ENCODE data around the gene CFAP53.
A peak's percentile ranks its signal among the peaks of the same experiment; 100 is the strongest.

The CFAP53 gene

GRCh38 chr18:50287441-50288347 lies 21.4 kb upstream of the CFAP53 start, which contains the start of gene CXXC1:
Gene CXXC1, minus strand, starts transcription at chr18:50287692. Its CDS starts 103 bp downstream, at chr18:50287589.
- peak; percentile 100 for DNase-seq

DNA sequence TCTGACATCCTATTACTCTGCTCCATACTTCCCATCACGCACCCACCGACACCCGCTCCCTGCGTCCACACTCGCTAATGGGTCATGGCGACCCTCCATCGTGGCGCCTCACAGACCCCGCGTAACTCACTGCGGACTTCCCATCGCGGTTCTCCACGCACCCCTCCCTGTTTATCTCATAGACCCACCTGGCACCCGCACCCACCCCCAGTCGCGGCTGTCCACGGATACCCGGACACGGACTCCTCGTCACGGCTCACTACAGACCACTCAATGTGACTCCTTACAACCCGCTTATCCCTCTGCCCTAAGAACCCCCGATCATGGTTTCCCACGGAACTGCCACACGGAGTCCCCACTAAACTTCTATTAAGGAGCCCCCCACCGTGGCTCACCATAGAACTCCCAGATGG lies 20.7 kb upstream of the CFAP53 start:
- no peak for DNase-seq

- peak; percentile 30 for DNase-seq
Measured at GRCh38 chr18:50286391-50287027, 20.2 kb upstream of the CFAP53 start.

DNA sequence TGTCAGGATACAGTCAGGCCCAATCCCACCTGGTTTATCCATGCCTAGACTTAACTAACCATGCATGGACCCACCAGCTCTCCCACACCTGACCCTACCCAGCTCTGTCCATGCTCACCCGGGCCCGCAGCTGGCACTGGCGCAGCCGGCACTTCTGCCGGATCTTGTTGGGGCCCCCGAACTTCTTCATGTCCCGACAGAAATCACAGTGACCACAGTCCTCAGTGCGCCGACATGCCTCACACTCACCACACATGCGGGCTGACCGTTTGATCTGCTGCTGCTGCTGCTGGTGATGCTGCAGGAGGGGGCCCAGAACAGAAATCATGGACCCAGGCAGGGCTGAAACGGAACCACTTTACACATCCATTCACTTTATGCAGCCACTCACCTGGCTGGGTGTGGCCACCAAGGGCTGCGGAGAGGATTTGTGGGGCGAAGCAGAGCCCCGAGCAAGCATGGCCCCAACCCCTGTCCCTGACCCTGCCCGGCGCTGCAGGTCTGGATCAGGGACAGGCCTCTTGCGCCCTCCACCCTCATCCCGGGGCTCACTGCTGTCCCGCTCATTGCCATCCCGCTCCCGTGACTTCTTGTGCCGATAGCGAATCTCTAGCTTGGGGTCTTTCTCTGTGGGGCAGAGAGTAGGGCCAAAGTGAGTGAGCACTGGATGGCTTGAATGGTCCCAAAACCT lies 19.5 kb upstream of the CFAP53 start:
- DNase-seq: no peak

DNA sequence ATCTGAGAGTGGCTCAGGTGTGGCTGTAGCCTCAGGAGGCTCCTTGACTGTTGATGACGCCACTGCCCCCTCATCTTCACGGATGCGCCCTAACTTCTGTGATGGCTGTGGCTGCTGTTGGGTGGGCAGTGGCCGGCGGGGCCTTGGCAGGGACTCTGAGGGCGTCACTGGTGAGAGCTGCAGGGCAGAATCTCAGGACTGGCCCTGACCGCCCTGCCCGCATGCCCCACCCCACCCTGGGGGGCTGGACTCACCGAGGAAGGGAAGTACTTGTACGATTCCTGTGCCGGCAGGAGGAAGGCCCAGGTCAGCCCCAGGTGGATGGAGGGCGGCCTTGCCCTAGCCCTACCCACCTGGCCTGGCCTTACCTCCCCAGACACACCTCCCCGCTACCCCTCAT lies 18.8 kb upstream of the CFAP53 start:
- DNase-seq: no peak

DNA sequence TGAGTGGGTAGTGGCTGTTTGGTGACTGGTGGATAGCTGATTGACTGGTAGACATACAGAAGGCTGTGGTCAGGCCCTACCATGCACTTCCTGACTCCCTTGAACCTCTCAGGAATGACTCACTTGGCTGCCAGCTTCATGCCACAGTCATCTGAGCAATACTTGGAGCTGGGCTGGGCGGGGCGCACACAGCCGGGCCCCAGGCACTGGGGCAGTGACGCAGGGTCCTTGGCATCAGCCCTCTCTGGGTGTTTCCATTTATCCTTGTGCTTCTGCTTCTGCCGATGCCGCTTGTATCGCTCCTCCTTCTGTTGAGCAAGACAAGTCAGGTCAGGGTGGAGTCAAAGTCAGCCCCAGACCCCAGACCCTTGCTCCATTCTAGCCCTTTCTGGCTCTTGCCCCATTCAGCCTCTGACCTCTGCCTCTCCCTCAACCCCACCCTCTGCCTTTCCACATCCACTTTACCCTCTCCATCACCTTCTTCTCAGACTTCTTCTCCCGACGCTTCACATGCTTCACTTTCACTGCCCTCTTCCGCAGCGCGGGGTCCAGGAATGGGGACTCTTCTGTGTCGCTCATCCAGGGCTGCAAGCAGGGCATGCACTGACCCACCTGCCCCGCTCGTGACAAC lies 18.1 kb upstream of the CFAP53 start:
- no peak for DNase-seq

- no peak for DNase-seq
Measured at GRCh38 chr18:50283469-50284209, 17.3 kb upstream of the CFAP53 start.

DNA sequence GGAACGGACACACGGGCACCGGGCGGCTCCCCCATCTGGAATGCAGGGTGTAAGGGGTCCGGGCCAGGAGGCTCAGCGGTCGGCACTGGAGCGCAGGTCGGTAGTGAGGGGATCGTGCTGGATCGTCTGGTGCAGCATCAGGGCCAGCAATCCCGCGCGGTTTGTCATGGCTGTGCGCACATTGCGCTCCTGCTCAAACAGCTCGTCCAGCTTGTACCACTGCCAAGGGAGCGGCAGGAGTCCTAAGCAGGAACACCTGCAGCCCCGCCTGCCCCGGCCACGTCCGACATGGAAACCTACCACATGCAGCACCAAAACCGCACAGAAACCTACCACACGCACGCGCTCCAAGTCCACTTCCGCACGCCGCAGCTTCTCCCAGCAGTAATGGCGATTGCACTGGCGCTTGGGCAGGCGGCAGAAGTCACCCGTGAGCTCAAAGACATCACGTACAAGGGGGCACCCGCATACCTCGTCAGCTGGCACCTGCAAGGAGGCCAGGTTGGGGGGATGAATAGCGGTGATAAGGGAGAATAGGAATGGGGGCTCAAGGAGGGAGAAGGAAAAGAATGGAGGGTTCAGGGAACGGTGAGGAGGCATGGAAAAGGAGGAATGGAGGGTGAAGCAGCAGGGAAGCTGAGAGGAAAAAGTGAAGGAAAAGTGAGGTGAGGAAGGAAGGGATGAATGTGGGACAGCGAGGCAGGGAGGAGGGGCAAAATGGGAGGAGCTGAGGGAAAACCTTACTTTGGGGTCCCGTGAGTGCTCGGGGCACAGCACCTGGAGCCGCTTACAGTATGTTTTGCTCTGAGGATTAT lies 16.4 kb upstream of the CFAP53 start:
- no peak for DNase-seq

GRCh38 chr18:50281972-50282520 lies 15.8 kb upstream of the CFAP53 start:
- no peak for DNase-seq

DNA sequence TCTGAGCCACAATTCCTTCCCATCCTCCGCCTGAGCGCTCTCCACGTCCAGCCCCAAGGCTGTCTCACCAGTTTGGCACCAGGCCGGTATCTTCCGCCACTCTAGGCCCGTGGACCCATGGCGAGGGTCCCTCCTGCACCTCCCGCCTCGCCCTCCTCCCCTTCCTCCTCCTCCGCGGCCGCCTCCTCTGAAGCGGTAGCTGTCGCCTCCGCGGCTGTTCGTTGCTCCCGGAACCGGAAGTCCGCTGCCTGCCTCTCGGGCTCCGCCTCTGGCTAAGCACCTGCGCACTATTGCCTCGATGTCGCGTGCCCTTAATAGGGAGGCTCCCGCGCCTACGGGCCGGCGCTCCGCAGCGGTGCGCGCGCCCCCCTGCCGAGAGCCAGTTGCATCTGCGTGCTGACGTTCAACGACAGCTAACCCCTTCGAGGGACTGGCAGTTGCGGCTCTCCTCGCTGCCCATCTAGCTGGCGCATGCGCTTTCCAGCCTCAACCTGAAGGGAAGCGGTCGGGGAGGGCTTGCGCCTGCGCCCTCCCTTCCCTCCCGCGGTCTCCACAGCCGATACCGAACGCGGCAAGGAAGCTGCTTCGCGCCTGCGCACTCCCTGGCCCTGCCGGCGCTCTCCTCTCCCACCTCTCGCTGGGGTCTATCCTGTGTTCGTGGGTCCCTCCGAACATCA lies 15.1 kb upstream of the CFAP53 start, which contains the start of gene MBD1:
Gene MBD1 (minus strand): TSS at position 229 of the 677 bp plus-strand sequence. CDS start 1,531 bp downstream, outside the sequence.
- peak; percentile 100 for DNase-seq

GRCh38 chr18:50280707-50281294 lies 14.5 kb upstream of the CFAP53 start:
- DNase-seq: no peak

- no peak for DNase-seq
Measured at GRCh38 chr18:50279752-50280151, 13.5 kb upstream of the CFAP53 start.

DNA sequence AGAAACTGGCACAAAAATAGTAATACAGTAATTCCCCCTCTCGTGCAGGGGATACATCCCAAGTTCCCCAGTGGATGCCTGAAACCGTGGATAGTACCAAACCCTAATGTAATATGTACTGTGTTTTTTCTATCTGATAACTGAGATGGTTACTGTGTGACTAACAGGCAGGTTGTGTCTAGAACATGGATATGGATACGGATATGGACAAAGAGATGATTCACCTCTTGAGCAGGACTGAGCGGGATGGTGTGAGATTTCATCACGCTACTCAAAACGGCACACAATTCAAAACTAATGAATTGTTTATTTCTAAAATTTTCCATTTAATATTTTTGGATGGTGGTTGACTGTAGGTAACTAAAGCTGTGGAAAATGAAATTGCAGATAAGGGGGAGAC lies 11.6 kb upstream of the CFAP53 start:
- no peak for DNase-seq

- no peak for DNase-seq
Measured at GRCh38 chr18:50276452-50276851, 10.2 kb upstream of the CFAP53 start.

GRCh38 chr18:50275503-50276036 lies 9.3 kb upstream of the CFAP53 start:
- DNase-seq: no peak

GRCh38 chr18:50274941-50275340 lies 8.6 kb upstream of the CFAP53 start:
- no peak for DNase-seq

DNA sequence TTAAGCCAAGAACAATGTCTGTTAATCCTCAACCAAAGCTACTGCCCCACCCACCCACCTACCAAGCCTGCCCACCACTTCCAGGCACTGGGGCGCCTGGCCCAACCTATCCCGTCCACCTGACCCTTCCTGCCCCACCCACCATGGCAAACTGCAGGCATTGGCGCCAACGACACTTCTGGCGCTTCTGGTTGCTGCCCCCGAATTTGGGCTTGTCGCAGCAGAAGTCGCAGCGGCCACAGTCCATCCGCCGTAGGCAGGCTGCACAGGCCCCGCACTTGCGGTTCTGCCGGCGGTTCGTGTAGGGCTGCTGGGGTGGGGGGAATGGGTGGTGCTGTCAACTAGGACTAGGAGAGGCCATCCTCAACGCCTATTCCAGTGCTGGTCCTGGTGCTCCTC lies 7.7 kb upstream of the CFAP53 start:
- no peak for DNase-seq

GRCh38 chr18:50273203-50274043 lies 7.1 kb upstream of the CFAP53 start:
- no peak for DNase-seq

- DNase-seq: no peak
Measured at GRCh38 chr18:50272568-50272967, 6.3 kb upstream of the CFAP53 start.
